GM19240 (cell line): ENCODE measurements around the gene PLXDC2.

ENCODE experiments used
- DNase-seq: peaks from one replicate; pipeline ENCODE4 v3.0.0; 2011; ENCODE audit warnings: low spot score; ENCODE audit not compliant: insufficient read length

PLXDC2 gene

DNA sequence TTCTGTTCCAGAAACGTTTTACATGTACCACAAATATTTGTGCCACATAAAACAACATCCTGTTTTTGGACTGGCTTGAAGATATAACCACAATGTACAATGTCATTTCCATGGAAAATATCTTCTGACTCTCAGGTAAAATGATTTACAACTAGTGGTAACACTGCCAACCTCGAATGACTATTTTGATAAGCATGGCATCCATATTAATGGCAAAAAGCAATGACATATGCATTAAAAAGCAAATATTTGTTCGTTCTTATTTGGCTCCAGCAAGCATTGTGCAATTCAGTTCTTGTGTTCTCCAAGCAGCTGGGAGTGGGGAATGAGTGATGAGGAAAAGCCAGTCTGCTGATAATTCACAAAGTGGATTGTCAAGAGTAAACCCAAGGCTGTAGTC lies 289.0 kb downstream of the PLXDC2 start:
- DNase-seq, result no peak

- no peak for DNase-seq
Measured at GRCh38 chr10:20105931-20106330, 289.7 kb downstream of the PLXDC2 start.

- DNase-seq, result no peak
Measured at GRCh38 chr10:20108021-20108420, 291.8 kb downstream of the PLXDC2 start.

- no peak for DNase-seq
Measured at GRCh38 chr10:20109613-20110012, 293.4 kb downstream of the PLXDC2 start.

DNA sequence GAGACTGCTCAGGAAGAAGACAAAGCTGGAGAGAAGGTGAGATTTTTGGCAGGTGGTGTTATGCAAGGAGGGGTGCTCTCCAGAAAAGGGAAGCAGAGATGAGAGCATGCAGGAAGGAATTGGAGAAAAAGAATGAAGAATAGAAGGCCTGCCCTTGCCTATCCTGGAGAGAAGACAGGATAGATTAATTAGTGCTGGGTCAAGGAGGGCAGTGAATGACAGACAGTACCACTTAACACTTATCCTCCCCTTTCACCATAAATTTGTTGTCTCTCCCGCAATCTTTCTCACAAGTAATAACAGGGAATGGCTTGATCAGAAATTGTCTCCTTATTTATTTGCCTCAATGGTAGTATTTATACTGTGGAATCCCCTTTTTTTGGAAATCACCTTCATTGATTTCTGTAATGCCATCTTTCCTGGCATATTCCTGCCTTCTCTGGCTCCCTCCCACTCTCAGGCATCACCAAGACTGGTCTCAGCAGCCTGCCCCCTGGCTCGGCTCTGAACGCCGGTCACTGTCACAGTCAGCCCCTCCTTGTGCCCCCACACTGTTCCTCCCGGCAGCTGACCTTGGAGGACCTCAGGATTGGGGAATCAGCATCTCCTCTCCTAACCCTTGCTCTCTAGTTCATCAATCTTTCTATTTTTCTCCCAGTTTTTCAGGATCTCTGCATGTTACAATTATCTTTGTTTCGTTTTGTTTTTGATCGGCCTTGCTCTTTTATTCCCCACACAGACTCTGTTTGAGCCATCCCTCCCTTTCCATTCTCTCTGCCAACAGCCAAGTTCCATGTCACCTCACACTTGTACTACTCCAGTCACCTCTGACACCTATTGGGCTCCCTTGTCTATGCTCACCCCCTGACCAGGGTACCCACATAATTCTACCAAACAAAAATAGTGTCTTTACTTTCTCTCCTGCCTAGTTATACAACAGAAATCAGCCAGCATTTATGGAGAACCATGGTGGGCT lies 294.2 kb downstream of the PLXDC2 start:
- DNase-seq, result no peak

DNA sequence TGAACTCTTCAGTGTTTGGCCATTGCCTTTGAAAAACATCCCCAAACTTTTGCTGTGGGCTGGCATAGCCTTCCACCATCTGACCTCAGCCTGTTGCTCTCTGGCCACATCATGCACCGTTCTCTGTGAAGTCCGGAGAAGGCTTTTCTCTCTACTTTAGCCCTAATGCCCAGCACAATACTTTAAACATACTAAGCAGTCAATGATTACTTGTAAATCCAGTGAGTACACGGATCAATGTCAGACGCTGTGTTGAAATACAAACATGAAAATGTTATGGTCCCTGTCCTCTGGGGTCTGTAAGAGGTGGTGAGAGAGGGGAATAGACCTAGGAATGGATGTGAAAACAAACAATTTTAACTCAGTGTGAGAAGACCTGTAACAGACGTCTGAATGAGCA lies 297.9 kb downstream of the PLXDC2 start:
- no peak for DNase-seq

DNA sequence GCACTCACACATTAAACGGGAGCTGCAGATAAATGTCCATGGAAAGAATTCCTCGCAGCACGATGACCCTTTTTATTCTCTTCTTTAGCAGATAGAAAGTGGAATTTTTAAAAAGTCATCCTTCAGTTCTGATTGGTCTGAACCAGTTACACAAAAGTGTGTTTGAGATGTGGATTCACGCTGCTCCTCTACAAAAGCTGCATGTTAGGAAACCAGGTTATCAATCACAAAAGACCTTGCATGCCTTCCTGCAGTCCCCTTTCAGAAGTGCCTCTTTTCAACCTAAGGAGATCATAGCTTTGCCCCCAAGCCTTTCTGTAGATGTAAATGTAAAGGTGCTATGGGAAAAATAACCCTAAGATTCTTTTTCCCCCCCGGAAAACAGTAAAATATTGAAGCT lies 299.7 kb downstream of the PLXDC2 start:
- no peak for DNase-seq

GRCh38 chr10:20117471-20117870 lies 301.2 kb downstream of the PLXDC2 start:
- no peak for DNase-seq

- no peak for DNase-seq
Measured at GRCh38 chr10:20118119-20118518, 301.9 kb downstream of the PLXDC2 start.

- no peak for DNase-seq
Measured at GRCh38 chr10:20128811-20129210, 312.6 kb downstream of the PLXDC2 start.

- no peak for DNase-seq
Measured at GRCh38 chr10:20132816-20133215, 316.6 kb downstream of the PLXDC2 start.

DNA sequence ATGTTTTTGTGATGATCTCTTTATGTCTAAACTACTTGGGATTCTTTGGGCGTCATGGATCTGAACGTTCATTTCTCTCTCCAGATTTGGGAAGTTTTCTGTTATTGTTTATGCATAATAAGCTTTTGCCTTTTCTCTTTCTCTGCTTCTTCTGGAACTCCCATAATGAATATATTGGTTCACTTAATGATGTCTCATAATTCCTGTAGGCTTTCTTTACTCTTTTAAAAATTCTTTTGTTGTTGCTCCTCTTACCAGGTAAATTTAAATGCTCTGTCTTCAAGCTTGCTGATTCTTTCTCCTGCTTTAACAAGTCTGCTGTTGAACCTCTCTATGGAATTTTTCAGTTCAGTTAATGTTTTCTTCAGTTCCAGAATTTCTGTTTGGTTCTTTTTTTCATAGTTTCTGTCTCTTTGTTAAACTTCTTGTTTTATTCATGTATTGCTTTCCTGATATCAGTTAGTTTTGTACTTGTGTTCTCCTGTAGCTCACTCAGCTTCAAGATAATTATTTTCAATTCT lies 317.5 kb downstream of the PLXDC2 start:
- no peak for DNase-seq

GRCh38 chr10:20142311-20142710 lies 326.1 kb downstream of the PLXDC2 start:
- no peak for DNase-seq

DNA sequence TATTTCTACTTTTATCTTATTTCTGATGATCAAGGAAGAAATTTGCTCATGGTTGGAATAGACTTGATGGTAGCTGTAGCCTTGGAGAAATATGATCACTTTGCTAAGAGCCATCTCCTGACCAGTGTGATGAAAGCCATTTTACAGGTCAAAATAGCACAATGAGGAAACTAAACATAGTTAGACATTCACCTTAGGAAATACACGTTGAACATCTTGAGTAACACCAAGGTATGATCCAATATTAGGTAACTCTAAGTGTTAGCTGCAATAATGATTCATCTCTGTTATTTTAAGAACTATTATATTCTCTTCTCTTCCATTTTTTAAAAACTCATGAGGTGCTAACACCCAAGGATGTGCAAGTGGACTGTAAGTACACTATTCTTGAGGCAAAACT lies 328.0 kb downstream of the PLXDC2 start:
- no peak for DNase-seq

DNA sequence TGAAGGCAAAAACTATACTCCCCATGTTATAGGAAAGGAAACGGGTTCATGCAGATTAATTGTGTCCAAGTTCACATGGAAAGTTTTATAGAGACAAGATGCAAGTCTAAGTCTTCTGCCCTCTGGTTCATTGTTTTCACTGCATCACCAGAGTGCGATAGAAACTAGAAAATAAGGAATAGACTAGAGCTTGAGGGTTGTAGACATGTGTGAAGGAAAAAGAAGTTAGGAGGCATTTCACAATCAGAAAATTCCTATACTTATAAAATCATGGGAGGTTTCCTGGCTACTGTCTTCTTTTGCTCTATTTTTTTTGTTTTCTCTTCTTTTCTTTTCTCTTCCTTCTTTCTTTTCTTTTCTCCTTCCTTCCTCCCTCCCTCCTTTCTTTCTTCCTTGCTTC lies 329.8 kb downstream of the PLXDC2 start:
- DNase-seq, result no peak

GRCh38 chr10:20147684-20148083 lies 331.5 kb downstream of the PLXDC2 start:
- DNase-seq, result no peak

GRCh38 chr10:20156511-20156910 lies 340.3 kb downstream of the PLXDC2 start:
- no peak for DNase-seq

DNA sequence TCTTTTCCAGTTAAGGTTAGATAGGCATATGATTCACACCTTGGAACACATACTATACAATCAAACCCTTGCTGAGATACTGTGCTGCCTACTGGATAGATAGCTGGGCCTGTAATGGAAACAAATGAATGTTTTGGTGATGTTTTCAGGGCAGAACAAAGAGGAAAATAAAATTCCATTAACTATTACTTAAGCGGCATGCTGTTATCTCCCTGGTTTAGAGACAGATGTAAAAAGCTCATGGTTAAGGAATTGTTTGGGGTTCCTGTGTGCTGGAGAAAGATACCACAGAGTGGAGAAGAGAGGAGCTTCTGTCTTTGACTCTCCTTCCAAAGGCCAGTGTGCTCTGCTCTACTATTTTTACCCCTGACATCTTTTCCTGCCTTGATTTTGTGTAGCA lies 341.1 kb downstream of the PLXDC2 start:
- DNase-seq, result no peak

GRCh38 chr10:20158086-20158485 lies 341.9 kb downstream of the PLXDC2 start:
- DNase-seq, result no peak

DNA sequence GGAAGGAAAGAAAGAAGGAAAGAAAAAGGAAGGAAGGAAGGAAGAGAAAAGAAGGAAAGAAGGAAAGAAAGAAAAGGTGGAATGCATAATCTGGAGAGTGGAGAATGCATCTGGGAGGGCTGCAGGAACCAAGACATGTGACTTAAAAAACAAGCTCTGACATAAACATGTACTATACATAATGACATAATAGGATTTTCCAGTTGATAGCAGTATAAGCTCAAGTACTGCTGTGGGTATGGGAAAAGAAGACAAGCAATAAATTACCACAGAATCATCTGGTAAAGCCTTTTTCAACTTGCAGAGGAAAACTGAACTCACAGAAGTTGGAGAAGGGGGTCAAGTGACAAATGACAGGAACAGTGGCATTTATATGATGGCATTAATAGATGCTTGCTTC lies 345.9 kb downstream of the PLXDC2 start:
- no peak for DNase-seq

- no peak for DNase-seq
Measured at GRCh38 chr10:20166096-20166675, 350.0 kb downstream of the PLXDC2 start.

- no peak for DNase-seq
Measured at GRCh38 chr10:20170661-20171060, 354.4 kb downstream of the PLXDC2 start.

GRCh38 chr10:20173046-20173445 lies 356.8 kb downstream of the PLXDC2 start:
- no peak for DNase-seq
